OCI-LY7 (cell line): ENCODE results near the gene ADD2.

Experiments
- CTCF ChIP-seq: fragments of 200-600 bp; sonication (generic); conservative IDR thresholded peaks from 2 replicates; pipeline ENCODE4 v1.5.1; 2014; ENCODE audit warnings: mild to moderate bottlenecking, antibody characterized with exemption, low read length, moderate library complexity, mixed read lengths
- EZH2phosphoT487 ChIP-seq: fragments of 200-600 bp; sonication (generic); IDR thresholded peaks from 2 replicates; pipeline ENCODE4 v1.6.1; 2018; ENCODE audit warnings: low read depth, borderline replicate concordance, mild to moderate bottlenecking, mixed run types, antibody characterized with exemption, low read length, moderate library complexity, mixed read lengths

DNA sequence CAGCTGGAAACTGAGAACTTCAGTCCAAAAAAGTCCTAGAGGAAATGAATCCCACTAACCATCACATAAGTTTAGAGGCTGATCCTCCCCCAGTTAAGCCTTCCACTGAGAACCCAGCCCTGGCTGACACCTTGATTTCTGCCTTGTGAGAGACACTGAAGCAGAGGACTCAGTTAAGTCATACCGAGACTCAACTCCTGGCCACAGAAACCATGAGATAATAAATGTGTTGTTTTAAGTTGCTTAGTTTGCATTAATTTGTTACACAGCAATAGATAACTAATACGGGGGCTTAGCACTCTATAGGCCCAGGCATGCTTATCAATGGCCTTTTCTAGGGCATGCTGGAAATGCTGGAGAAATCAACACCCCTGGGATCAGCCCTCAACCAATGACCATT lies 3.4 kb upstream of the ADD2 start:
- no peak for TF ChIP-seq CTCF
- no peak for TF ChIP-seq EZH2phosphoT487
